OCI-LY7 (cell line): ENCODE measurements around the gene KLC1. TPM values are rescaled to one million over a fixed set of nuclear protein-coding genes. Genes with fewer than 3 reads are reported as not detected.

Experiments
- BruUV-seq: library from RNA; stranded (reverse); fragments of 400-500 nt; replicated peaks from 2 replicates; lab custom pipeline; 2021; lab: Mats Ljungman, UMichigan
- CTCF ChIA-PET: fragments of 300-600 bp; sonication (Branson Sonifier 250); formaldehyde crosslinking; loops from one replicate; lab custom pipeline; 2022; ENCODE audit warnings: antibody characterized with exemption; ENCODE audit not compliant: unreplicated experiment; lab: Charles Lee
- POLR2A ChIA-PET: fragments of 300-600 bp; sonication (Branson Sonifier 250); formaldehyde crosslinking; loops from one replicate; lab custom pipeline; 2022; ENCODE audit warnings: antibody characterized with exemption; lab: Charles Lee
- DNase-seq: peaks from one replicate; pipeline ENCODE4 v3.0.0-alpha.2; 2015; ENCODE audit warnings: low spot score
- H2AFZ ChIP-seq: fragments of 200-600 bp; sonication (generic), shearing (Covaris generic); 2 replicates; pipeline ENCODE4 v1.6.1; 2014; ENCODE audit warnings: mild to moderate bottlenecking, antibody characterized with exemption, low read length, moderate library complexity
- H3K27ac ChIP-seq: fragments of 200-600 bp; sonication (generic); 2 replicates; pipeline ENCODE4 v1.5.1; 2014; ENCODE audit warnings: mixed run types, low read depth, mild to moderate bottlenecking, moderate library complexity, low read length, inconsistent platforms; ENCODE audit not compliant: poor library complexity, severe bottlenecking
- H3K36me3 ChIP-seq: fragments of 200-600 bp; sonication (generic); 2 replicates; pipeline ENCODE4 v1.6.1; 2014; ENCODE audit warnings: mild to moderate bottlenecking, antibody characterized with exemption, low read length, moderate library complexity, mixed read lengths; ENCODE audit not compliant: insufficient read depth
- H3K4me1 ChIP-seq: fragments of 200-600 bp; sonication (generic); 2 replicates; pipeline ENCODE4 v1.5.1; 2014; ENCODE audit warnings: mild to moderate bottlenecking, low read length; ENCODE audit not compliant: insufficient read depth, poor library complexity, severe bottlenecking
- H3K4me2 ChIP-seq: fragments of 200-600 bp; sonication (generic); 2 replicates; pipeline ENCODE4 v1.6.1; 2014; ENCODE audit warnings: mild to moderate bottlenecking, low read length
- H3K4me3 ChIP-seq: fragments of 200-600 bp; sonication (generic); 2 replicates; pipeline ENCODE4 v1.5.1; 2014; ENCODE audit warnings: mild to moderate bottlenecking, low read depth, low read length; ENCODE audit not compliant: poor library complexity, severe bottlenecking
- H3K79me2 ChIP-seq: fragments of 200-600 bp; sonication (generic); 2 replicates; pipeline ENCODE4 v1.6.1; 2016; ENCODE audit warnings: low read depth, mild to moderate bottlenecking, low read length, moderate library complexity, mixed read lengths; ENCODE audit not compliant: insufficient read depth
- H3K9me2 ChIP-seq: fragments of 200-600 bp; sonication (generic); 2 replicates; pipeline ENCODE4 v1.6.1; 2016; ENCODE audit warnings: mild to moderate bottlenecking, low read length, mixed read lengths; ENCODE audit not compliant: insufficient read depth
- H3K9me3 ChIP-seq: fragments of 200-600 bp; sonication (generic); 2 replicates; pipeline ENCODE4 v1.6.1; 2014; ENCODE audit warnings: mild to moderate bottlenecking, mixed run types, low read length, mixed read lengths
- H4K20me1 ChIP-seq: fragments of 200-600 bp; sonication (generic); 2 replicates; pipeline ENCODE4 v1.6.1; 2014; ENCODE audit warnings: mild to moderate bottlenecking, antibody characterized with exemption, low read length, moderate library complexity, mixed read lengths; ENCODE audit not compliant: insufficient read depth
- EZH2phosphoT487 ChIP-seq: fragments of 200-600 bp; sonication (generic); IDR thresholded peaks from 2 replicates; pipeline ENCODE4 v1.6.1; 2018; ENCODE audit warnings: low read depth, borderline replicate concordance, mild to moderate bottlenecking, mixed run types, antibody characterized with exemption, low read length, moderate library complexity, mixed read lengths
- intact Hi-C: fragments of 100-400 bp; cut with micrococcal nuclease; formaldehyde crosslinking; loops from one replicate; pipeline ENCODE4 v1.10.0; 2022; ENCODE audit not compliant: unreplicated experiment
- total RNA-seq, 2 experiments: library from RNA; depleted of rRNA in 1 of 2; stranded (reverse); fragments of >200 nt in 1 of 2; shearing (Covaris generic) in 1 of 2; gene quantifications; 2 replicates each; pipeline ENCODE4 v1.2.3, GENCODE V29; 2014 to 2022
- TF ChIP-seq, protein P1 (sequence below): fragments of 200-600 bp; sonication (generic); conservative IDR thresholded peaks from 2 replicates; pipeline ENCODE4 v1.5.1; 2014; ENCODE audit warnings: mild to moderate bottlenecking, antibody characterized with exemption, low read length, moderate library complexity, mixed read lengths

The KLC1 gene
- total RNA-seq, 2 experiments from 2014 or later: 147 to 157 TPM

DNA sequence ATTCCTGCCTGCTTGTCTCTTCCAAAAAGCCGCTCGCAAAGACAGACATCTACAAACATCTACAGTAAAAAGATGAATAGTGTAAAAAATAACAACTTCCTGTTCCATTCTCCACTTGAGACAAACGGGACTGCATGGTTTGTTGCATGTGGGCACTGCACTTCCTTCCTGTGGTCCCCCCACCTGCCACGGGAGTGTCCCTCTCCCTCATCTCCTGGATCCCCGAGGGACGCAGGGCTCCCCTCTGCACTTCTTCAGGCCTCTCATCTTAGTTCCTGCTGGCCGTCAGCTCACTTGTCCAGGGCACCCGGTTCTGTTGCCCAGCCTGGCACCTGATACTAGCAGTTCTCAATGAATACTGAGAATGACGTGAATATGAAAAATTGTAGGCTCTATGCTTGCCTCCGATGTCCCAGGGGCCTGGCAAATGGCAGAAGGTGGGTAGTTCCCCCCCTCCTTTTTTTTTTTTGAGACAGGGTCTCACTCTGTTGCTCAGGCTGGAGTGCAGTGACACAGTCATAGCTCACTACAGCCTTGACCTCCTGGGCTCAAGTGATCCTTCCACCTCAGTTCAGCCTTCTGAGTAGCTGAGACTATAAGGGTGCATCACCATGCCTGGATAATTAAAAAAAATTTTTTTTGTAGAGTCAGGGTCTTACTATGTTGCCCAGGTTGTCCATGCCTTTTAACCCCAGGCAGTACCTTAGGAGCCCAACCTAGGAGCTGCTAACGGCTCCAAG, 3.5 kb upstream of the KLC1 start:
- Histone ChIP-seq H3K9me2 (no peaks in the 10 kb centered on the region), H3K36me3 (no peaks in the 10 kb centered on the region), H3K4me3 (peak overlapping the region; percentile 52), H2AFZ (peak overlapping the region; percentile 93; the same call in 1 of the 2 replicates), H4K20me1 (peaks cover 6% of the 10 kb centered on the region), H3K27ac (peak overlapping the region; percentile 82), H3K79me2 (peaks cover 14% of the 10 kb centered on the region), H3K4me1 (peaks cover 65% of the 10 kb centered on the region), H3K9me3 (no peaks in the 10 kb centered on the region), H3K4me2 (peak overlapping the region; percentile 83)
- intact Hi-C loops: loop anchor here (1.0 to 5.0 kb wide), 4 partner anchors 31 to 1488 kb away; partner anchors contain the start of genes BAG5, COA8 and WDR20
- TF ChIP-seq, protein P1, sequence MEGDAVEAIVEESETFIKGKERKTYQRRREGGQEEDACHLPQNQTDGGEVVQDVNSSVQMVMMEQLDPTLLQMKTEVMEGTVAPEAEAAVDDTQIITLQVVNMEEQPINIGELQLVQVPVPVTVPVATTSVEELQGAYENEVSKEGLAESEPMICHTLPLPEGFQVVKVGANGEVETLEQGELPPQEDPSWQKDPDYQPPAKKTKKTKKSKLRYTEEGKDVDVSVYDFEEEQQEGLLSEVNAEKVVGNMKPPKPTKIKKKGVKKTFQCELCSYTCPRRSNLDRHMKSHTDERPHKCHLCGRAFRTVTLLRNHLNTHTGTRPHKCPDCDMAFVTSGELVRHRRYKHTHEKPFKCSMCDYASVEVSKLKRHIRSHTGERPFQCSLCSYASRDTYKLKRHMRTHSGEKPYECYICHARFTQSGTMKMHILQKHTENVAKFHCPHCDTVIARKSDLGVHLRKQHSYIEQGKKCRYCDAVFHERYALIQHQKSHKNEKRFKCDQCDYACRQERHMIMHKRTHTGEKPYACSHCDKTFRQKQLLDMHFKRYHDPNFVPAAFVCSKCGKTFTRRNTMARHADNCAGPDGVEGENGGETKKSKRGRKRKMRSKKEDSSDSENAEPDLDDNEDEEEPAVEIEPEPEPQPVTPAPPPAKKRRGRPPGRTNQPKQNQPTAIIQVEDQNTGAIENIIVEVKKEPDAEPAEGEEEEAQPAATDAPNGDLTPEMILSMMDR: no peak
- no peak for TF ChIP-seq EZH2phosphoT487
- no TSS peak for BruUV-seq
- ChIA-PET POLR2A (no interaction called here), CTCF (interaction anchor here (0.6 kb wide), 1 partner anchor 29 kb away, joined by 7 read pairs; no protein-coding TSS in a partner anchor)
- DNase-seq: peak; percentile 66

DNA sequence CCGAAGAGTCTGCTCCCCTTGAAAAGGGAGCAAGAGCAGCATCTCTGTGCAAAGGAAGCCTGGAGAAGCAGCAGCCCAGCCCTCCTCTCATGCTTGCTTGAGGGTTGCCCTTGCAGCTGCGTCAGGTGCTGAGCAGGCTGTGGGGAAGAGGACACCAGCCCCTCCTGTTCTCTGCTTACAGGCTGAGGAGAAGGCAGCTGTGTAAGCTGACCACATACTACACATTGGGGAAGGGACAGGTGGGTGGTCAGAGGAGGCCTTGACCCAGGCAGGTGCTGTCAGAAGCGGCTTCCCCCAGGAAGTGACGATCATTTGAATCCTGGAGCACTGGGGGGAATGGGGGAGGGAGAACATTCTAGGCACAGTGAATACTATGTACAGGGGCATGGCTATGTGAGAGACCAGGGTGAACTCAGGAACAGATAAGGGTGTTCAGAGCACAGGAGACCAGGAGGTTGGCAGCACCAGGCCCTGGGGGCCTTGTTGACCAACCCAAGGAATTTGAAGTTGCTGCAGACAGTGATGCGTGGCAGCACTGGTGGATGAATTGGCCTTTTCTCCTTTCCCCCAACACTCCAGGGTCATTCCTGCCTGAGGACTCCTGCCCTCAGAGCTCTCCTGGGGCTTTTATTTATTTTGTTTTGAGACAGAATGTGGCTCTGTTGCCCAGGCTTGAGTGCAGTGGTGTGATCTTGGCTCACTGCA, 2.7 kb upstream of the KLC1 start:
- peaks cover 9% of the 10 kb centered on the region for H4K20me1 ChIP-seq
- POLR2A ChIA-PET: interaction anchor here (1.9 kb wide), 1 partner anchor 73 kb away, joined by 4 read pairs; no protein-coding TSS in a partner anchor
- intact Hi-C loops: loop anchor here (1.0 to 5.0 kb wide), 3 partner anchors 64 to 1489 kb away; partner anchors contain the start of genes BAG5, COA8 and WDR20
- no peaks in the 10 kb centered on the region for H3K9me3 ChIP-seq
- H3K4me1 ChIP-seq: peaks cover 68% of the 10 kb centered on the region
- H3K4me3 ChIP-seq: peak overlapping the region; percentile 52
- peak overlapping the region; percentile 83 for H3K4me2 ChIP-seq
- H3K36me3 ChIP-seq: peaks cover 2% of the 10 kb centered on the region; the same call in 1 of the 2 replicates
- peak overlapping the region; percentile 82 for H3K27ac ChIP-seq
- CTCF ChIA-PET: interaction anchor here (0.6 kb wide), 1 partner anchor 28 kb away, joined by 7 read pairs; no protein-coding TSS in a partner anchor
- no TSS peak for BruUV-seq
- peaks cover 22% of the 10 kb centered on the region for H3K79me2 ChIP-seq
- H3K9me2 ChIP-seq: no peaks in the 10 kb centered on the region
- H2AFZ ChIP-seq: peak overlapping the region; percentile 93; the same call in 1 of the 2 replicates
- TF ChIP-seq, protein P1: no peak
- no peak for TF ChIP-seq EZH2phosphoT487
- peak; percentile 82 for DNase-seq
